Activated CD8-positive, alpha-beta memory T cell treated with anti-CD3 and anti-CD28 coated beads for 36 hours (primary cell): Measurements from ENCODE around the gene SPRR2B. TPM values are rescaled to one million over a fixed set of nuclear protein-coding genes. Genes with fewer than 3 reads are reported as not detected.
"Not testable (repeated sequence)": the region's sequence is repeated elsewhere in the genome, so short reads cannot be mapped to it uniquely, and the experiment has no call there.

Experiments
- CTCF ChIA-PET: fragments of 350-600 bp; sonication (Branson Sonifier 250); formaldehyde crosslinking; loops from one replicate; lab custom pipeline; 2021; ENCODE audit warnings: antibody characterized with exemption; lab: Charles Lee
- POLR2A ChIA-PET: fragments of 350-600 bp; sonication (Branson Sonifier 250); formaldehyde crosslinking; loops from one replicate; lab custom pipeline; 2021; ENCODE audit warnings: antibody characterized with exemption; lab: Charles Lee
- total RNA-seq, 2 experiments: library from RNA; stranded (reverse); gene quantifications; one replicate each; pipeline ENCODE4 v1.2.3, GENCODE V29; 2021

The SPRR2B gene
- not detected for total RNA-seq

DNA sequence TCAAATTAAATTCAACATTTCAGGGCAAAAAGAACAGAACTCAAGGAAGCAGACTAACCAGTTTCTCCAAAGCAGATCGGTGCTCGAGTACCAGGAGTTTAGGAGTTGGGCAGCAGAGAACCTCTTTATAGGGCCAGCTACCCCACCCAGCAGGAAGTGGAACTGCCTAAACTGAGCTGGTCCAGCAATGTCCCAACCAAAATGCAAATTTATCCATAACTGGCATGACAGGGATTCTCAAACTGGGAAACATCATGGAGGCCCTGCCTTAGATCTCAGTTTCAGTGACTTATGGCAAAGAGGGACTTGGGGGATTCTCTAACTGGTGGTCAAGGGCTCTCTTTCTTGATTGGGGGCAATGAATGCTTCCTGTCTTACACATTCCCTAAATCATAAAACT is at the start of gene SPRR2B:
TSS of gene SPRR2B (minus strand) at position 101 of the 400 bp plus-strand sequence. CDS start 772 bp downstream, outside the sequence.
- POLR2A ChIA-PET, result interaction anchor here (0.6 kb wide), 1 partner anchor 22 kb away, joined by 3 read pairs; no protein-coding TSS in a partner anchor

DNA sequence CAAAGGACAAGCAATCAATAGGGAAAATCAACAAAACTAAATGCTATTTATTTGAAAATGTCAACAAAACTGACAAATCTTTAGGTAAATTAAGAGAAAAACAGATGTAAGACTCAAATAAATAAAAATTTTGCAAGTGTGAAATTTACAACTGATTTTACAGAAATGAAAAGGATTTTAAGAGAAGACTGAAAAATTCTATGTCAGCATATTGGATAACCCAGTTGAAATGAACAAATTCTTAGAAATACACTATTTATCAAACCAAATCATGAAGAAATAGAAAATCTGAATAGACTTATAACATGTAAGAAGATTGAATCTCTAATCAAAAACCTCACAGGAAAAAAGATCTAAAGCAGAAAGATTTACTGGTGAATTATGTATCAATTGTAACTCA is 49.5 kb upstream of the SPRR2B start:
- ChIA-PET CTCF (no interaction called here), POLR2A (no interaction called here)

More for the DNA sequence above, at the start of gene SPRR2B:
- CTCF ChIA-PET, result no interaction called here

DNA sequence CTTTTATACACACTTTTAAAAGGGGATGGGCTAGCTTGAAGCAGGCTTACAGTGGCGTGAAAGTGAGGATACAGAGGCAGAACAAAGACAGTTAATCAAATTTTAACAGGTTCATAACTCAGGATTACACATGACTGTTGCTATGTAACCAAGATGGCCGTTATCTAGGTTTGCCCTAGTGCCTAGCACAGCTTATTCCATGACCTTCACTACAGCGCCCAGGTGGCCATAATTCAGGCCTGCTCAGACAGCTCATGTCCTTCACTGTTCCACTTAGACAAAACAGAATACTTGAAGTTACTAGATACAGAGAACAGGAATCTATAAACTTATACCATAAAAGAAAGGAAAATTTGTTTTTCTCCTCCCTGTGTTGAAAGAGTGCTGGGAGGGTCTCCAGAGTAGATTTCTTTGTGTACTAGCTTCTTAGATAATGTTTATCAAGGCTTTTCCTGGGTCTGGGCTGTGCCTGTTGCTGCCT is 48.1 kb upstream of the SPRR2B start:
- CTCF ChIA-PET, result no interaction called here
- POLR2A ChIA-PET, result no interaction called here

- POLR2A ChIA-PET, result not testable (repeated sequence)
These were observed 43.9 kb upstream of the SPRR2B start for GRCh38 chr1:153115264-153115663.

GRCh38 chr1:153113416-153113815 is 42.0 kb upstream of the SPRR2B start, which contains the start of gene SPRR2F:
Gene SPRR2F, minus strand, starts transcription at chr1:153113516. Its CDS starts 783 bp downstream, at chr1:153112733.
- CTCF ChIA-PET, result no interaction called here
- POLR2A ChIA-PET, result no interaction called here

More at GRCh38 chr1:153115264-153115663, 43.9 kb upstream of the SPRR2B start:
- CTCF ChIA-PET, result not testable (repeated sequence)

DNA sequence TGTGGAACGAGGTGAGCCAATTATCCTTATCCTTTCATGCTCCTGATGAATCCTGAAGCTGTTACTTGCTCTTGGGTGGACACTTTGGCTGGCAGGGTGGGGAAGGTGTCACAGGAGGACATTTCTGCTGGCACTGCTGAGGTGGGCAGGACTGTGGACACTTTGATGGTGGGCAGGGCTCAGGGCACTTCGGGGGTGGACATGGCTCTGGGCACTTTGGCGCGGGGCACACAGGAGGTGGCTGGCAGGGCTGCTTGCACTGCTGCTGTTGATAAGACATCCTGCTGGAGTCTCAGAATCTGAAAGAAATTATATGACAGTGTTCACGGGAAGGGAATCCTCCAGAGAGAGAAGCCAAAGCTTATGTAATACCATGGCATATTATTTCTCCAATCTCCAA is 41.0 kb upstream of the SPRR2B start:
- POLR2A ChIA-PET, CTCF ChIA-PET: not testable (repeated sequence)

- ChIA-PET POLR2A (no interaction called here), CTCF (no interaction called here)
These were observed 28.8 kb upstream of the SPRR2B start for GRCh38 chr1:153100245-153100644.

DNA sequence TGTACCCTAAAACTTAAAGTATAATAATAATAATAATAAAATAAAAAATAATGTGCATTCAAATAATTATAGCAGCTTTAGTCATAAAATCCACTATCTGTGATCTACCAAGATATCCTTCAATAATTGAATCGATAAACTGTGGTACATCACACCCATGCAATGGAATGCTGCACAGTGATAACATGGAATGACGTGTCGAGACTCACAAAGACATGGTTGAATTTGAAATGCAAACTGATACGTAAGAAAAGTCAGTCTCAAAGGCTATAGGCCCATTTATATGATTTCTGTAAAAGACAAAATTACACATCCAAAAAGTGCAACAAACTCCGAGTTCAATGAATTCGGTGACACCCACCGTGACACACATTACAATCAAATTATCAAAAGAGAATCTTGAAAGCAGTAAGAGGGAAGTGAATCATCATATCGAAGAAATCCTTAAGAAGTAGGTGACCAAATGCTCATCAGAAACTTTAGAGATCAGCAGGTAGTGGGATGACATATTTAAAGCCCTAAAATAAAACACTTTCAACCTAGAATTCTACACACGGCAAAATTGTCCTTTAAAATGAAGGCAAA is 28.1 kb upstream of the SPRR2B start:
- POLR2A ChIA-PET, result no interaction called here
- CTCF ChIA-PET, result no interaction called here

GRCh38 chr1:153095764-153096163 is 24.4 kb upstream of the SPRR2B start:
- POLR2A ChIA-PET, result no interaction called here
- CTCF ChIA-PET, result no interaction called here

DNA sequence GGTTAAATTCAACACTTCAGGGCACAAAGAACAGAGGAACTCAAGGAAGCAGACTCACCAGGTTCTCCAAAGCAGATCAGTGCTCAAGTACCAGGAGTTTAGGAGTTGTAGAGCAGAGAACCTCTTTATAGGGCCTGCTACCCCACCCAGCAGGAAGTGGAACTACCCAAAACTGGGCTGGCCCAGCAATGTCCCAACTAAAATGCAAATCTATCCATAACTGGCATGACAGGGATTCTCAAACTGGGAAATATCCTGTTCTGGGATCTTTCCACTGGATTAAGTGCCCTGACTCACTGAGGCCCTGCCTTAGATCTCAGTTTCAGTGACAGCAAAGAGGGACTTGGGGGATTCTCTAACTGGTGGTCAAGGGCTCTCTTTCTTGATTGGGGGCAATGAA is 23.0 kb upstream of the SPRR2B start, which contains the start of gene SPRR2E:
TSS of gene SPRR2E (minus strand) at position 101 of the 400 bp plus-strand sequence. CDS start 775 bp downstream, outside the sequence.
- CTCF ChIA-PET, result no interaction called here
- POLR2A ChIA-PET, result no interaction called here

DNA sequence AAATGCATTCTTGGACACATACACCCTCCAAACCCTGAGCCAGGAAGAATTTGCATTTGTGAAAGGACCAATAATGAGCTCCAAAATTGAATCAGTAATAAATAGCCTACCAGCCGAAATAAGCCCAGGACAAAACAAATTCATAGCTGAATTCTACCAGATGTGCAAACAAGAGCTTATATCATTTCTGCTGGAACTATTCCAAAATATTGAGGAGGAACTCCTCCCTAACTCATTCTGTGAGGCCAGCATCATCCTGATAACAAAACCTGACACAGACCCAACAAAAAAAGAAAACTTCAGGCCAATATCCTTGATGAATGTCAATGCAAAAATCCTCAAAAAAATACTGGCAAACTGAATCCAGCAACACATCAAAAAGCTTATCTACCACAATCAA is 16.2 kb upstream of the SPRR2B start:
- POLR2A ChIA-PET, result no interaction called here
- CTCF ChIA-PET, result no interaction called here

GRCh38 chr1:153081736-153082135 is 10.3 kb upstream of the SPRR2B start:
- CTCF ChIA-PET, result no interaction called here
- POLR2A ChIA-PET, result no interaction called here

- ChIA-PET CTCF (no interaction called here), POLR2A (no interaction called here)
These were observed 1.7 kb upstream of the SPRR2B start for GRCh38 chr1:153072806-153073726.

GRCh38 chr1:153070243-153070642 is 1.2 kb downstream of the SPRR2B start:
- CTCF ChIA-PET, result no interaction called here
- POLR2A ChIA-PET, result no interaction called here

- CTCF ChIA-PET, result no interaction called here
These were observed 12.3 kb downstream of the SPRR2B start for GRCh38 chr1:153058826-153059784.

GRCh38 chr1:153058154-153058553 is 13.3 kb downstream of the SPRR2B start:
- ChIA-PET CTCF (no interaction called here), POLR2A (no interaction called here)

More at GRCh38 chr1:153058826-153059784, 12.3 kb downstream of the SPRR2B start:
- POLR2A ChIA-PET, result no interaction called here

DNA sequence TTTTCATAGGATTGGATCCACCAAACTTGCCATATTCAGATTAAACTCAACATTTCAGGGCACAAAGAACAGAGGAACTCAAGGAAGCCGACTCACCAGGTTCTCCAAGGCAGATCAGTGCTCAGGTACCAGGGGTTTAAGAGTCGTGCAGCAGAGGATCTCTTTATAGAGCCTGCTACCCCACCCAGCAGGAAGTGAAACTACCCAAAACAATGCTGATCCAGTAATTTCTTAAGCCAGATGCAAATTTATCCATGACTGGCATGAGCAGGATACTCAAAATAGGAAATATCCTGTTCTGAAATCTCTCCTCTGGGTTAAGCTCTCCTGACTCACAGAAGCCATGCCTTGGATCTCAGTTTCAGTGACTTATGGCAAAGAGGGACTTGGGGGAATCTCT is 14.0 kb downstream of the SPRR2B start, which contains the start of gene SPRR2A:
TSS of gene SPRR2A (minus strand) at position 138 of the 400 bp plus-strand sequence. CDS start 777 bp downstream, outside the sequence.
- ChIA-PET CTCF (no interaction called here), POLR2A (no interaction called here)

- POLR2A ChIA-PET, CTCF ChIA-PET: not testable (repeated sequence)
These were observed 15.3 kb downstream of the SPRR2B start for GRCh38 chr1:153056111-153056510.

GRCh38 chr1:153049211-153049610 is 22.2 kb downstream of the SPRR2B start:
- CTCF ChIA-PET, result no interaction called here
- POLR2A ChIA-PET, result no interaction called here
